ENCODE results near the gene CHRNG. TPM values are rescaled to one million over a fixed set of nuclear protein-coding genes. Genes with fewer than 3 reads are reported as not detected.

CHRNG gene
- total and polyA plus RNA-seq, 4 experiments from 2014 or later: not detected

DNA sequence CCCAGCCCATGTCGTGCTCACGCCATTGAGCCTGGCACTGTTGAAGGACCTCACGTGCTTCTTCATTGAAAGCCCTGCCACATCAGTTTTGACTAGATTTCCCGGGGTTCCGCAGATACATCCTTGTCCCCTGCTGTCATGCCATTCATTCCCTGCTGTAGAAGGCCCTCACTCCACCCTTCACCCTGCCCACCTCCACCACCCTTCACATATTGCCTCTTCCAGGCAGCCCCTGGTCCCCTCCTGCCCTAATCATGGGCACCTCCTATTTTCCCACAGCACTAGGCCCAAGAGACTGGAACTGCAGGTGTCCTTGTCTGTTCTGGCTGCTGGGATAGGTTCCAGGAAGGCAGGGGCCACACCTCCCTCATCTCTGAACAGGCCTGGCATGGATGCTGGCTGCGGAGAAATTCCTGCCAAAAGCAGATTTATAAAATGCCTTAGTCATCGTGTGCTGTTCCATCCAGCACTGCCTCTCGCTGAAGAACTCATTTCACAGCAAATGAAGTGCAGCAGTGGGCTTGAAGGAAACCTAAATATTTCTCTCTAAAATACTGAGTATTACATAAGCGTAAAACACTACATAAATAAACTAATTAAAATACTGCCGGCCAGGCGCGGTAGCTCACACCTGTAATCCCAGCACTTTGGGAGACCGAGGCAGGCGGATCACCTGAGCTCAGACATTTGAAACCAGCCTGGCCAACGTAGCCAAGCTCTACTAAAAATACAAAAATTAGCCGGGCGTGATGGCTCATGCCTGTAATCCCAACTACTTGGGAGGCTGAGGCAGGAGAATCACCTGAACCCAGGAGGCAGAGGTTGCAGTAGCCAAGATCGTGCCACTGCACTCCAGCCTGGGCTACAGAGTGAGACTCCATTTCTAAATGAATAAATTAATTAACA is 49.4 kb downstream of the CHRNG start:
- H3K27me3 ChIP-seq (ENCODE audit: insufficient read depth, low read length): no peaks in the 10 kb centered on the region
- no peaks in the 10 kb centered on the region for H3K9me3 ChIP-seq (ENCODE audit: control insufficient read depth in 1 of 2, low read length in 2 of 2)
- no peak overlapping the region for H3K4me3 ChIP-seq (ENCODE audit: low read length in 2 of 2)
- intact Hi-C loops (cut with micrococcal nuclease): no loop called here
- H3K27ac Mint-ChIP-seq: no peak overlapping the region
- H3K27ac ChIP-seq (ENCODE audit: low read depth, low read length): no peak overlapping the region
- H3K4me1 Mint-ChIP-seq: no peaks in the 10 kb centered on the region
- no peaks in the 10 kb centered on the region for H3K4me1 ChIP-seq (ENCODE audit: insufficient read depth, low read length)
- H3K27me3 Mint-ChIP-seq: peaks cover 0 to 1% of the 10 kb centered on the region in 2 donors
- H3K9me3 Mint-ChIP-seq: no peaks in the 10 kb centered on the region
- no peak for DNase-seq
- ChIA-PET CTCF (ENCODE audit: partially characterized antibody) (interaction anchor here (1.9 kb wide), 1 partner anchor 17 kb away, joined by 7 read pairs; no protein-coding TSS in a partner anchor), POLR2A (ENCODE audit: partially characterized antibody) (no interaction called here)
- H3K4me3 Mint-ChIP-seq: no peak overlapping the region
- peaks cover 11 to 12% of the 10 kb centered on the region in 2 donors for H3K36me3 Mint-ChIP-seq
- H3K36me3 ChIP-seq (ENCODE audit: insufficient read depth, low read length): no peaks in the 10 kb centered on the region

DNA sequence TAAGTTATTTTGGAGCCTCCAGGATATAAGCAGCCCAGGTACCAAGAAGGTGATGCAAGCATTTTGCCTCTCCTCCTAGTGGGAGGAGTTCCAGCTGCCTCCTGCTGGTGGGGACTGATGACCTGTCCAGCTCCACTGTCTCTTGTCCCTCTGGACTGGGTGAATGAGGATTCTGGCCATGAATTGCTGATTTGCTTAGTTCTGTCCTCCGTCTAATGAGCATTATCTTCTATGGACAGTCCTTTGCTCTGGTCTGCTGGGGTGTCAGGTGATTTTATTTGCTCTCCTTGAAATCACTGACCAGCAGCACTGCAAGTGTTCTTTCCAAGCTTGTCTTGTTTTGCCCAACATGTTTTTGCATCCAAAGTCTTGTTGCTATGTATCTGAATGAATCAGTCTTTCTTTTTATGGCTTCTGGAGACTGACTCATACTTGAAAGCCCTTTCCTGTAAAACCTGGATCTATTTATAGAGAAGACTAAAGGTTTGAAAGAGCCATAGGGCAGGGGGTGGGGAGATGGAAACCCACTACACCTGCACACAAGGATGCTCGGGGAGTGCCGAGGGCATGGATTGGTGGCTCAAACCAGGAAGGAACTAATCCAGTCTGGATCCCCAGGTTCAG is 53.4 kb downstream of the CHRNG start:
- H3K4me3 Mint-ChIP-seq: no peak overlapping the region

DNA sequence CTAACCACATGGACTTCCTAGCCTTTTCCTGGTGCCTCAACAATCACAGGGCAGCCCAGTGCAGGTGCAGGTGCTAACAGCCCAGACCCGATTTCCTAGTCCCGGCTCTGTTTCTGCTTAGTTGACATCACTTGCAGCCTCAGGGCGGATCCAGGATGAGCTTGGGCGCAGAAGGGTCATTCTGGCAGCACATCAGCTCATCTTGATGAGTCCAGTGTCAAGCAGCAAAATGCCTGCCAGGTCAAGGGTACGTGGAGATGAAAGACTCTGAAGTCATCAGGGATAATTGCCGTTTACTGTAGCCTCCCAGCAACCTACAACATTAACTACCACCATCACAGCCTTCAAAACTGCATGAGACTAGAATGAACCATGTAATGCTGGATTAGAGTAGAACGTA is 54.5 kb downstream of the CHRNG start:
- H3K27me3 ChIP-seq (ENCODE audit: insufficient read depth, low read length): no peaks in the 10 kb centered on the region
- H3K4me1 ChIP-seq (ENCODE audit: insufficient read depth, low read length): no peaks in the 10 kb centered on the region
- ChIA-PET CTCF (ENCODE audit: partially characterized antibody) (no interaction called here), POLR2A (ENCODE audit: partially characterized antibody) (no interaction called here)
- no peaks in the 10 kb centered on the region for H3K9me3 ChIP-seq (ENCODE audit: control insufficient read depth in 1 of 2, low read length in 2 of 2)
- no peak overlapping the region for H3K27ac ChIP-seq (ENCODE audit: low read depth, low read length)
- Mint-ChIP-seq H3K27me3 (no peaks in the 10 kb centered on the region), H3K27ac (no peak overlapping the region), H3K9me3 (no peaks in the 10 kb centered on the region), H3K4me3 (peak overlapping the region in 1 of 8 donors; percentile 13), H3K4me1 (no peaks in the 10 kb centered on the region), H3K36me3 (peaks cover 0 to 7% of the 10 kb centered on the region in 2 donors)
- DNase-seq: no peak
- intact Hi-C loops (cut with micrococcal nuclease): no loop called here
- no peaks in the 10 kb centered on the region for H3K36me3 ChIP-seq (ENCODE audit: insufficient read depth, low read length)
- no peak overlapping the region for H3K4me3 ChIP-seq (ENCODE audit: low read length in 2 of 2)

More for the DNA sequence above, 53.4 kb downstream of the CHRNG start:
- ChIA-PET CTCF (ENCODE audit: partially characterized antibody) (no interaction called here), POLR2A (ENCODE audit: partially characterized antibody) (no interaction called here)
- H3K36me3 Mint-ChIP-seq: peaks cover 1 to 7% of the 10 kb centered on the region in 2 donors
- H3K9me3 ChIP-seq (ENCODE audit: control insufficient read depth in 1 of 2, low read length in 2 of 2): no peaks in the 10 kb centered on the region
- H3K27me3 ChIP-seq (ENCODE audit: insufficient read depth, low read length): no peaks in the 10 kb centered on the region
- H3K9me3 Mint-ChIP-seq: no peaks in the 10 kb centered on the region
- H3K27ac ChIP-seq (ENCODE audit: low read depth, low read length): no peak overlapping the region
- intact Hi-C loops (cut with micrococcal nuclease): no loop called here
- H3K4me1 ChIP-seq (ENCODE audit: insufficient read depth, low read length): no peaks in the 10 kb centered on the region
- H3K27me3 Mint-ChIP-seq: peaks cover 0 to 1% of the 10 kb centered on the region in 2 donors
- no peak overlapping the region for H3K4me3 ChIP-seq (ENCODE audit: low read length in 2 of 2)
- DNase-seq: no peak
- H3K27ac Mint-ChIP-seq: no peak overlapping the region
- H3K4me1 Mint-ChIP-seq: no peaks in the 10 kb centered on the region
- no peaks in the 10 kb centered on the region for H3K36me3 ChIP-seq (ENCODE audit: insufficient read depth, low read length)

Other genes starting within 250 kb of the CHRNG start
- not detected for gene ALPP, start 160.9 kb upstream of the CHRNG start, total RNA-seq
- not detected for gene ALPP, start 160.9 kb upstream of the CHRNG start, polyA plus RNA-seq
- not detected for gene ALPG, start 132.8 kb upstream of the CHRNG start, total RNA-seq
- gene ALPG, start 132.8 kb upstream of the CHRNG start, polyA plus RNA-seq: not detected
- not detected for gene ALPI, start 83.5 kb upstream of the CHRNG start, total RNA-seq
- gene ALPI, start 83.5 kb upstream of the CHRNG start, polyA plus RNA-seq: not detected
- not detected for gene ECEL1, start 51.9 kb upstream of the CHRNG start, total RNA-seq
- gene ECEL1, start 51.9 kb upstream of the CHRNG start, polyA plus RNA-seq: not detected
- not detected for gene PRSS56, start 19.3 kb upstream of the CHRNG start, total RNA-seq
- gene PRSS56, start 19.3 kb upstream of the CHRNG start, polyA plus RNA-seq: not detected
- gene CHRND, start 13.5 kb upstream of the CHRNG start, total RNA-seq: not detected
- not detected for gene CHRND, start 13.5 kb upstream of the CHRNG start, polyA plus RNA-seq
- gene TIGD1, start 10.9 kb downstream of the CHRNG start, total RNA-seq: 10 to 100 TPM; 18.9 to 19.3 TPM
- gene TIGD1, start 10.9 kb downstream of the CHRNG start, polyA plus RNA-seq: 10 to 100 TPM; 11.8 to 12.7 TPM
- 10 to 100 TPM; 72.4 to 75.5 TPM for gene EIF4E2, start 11.0 kb downstream of the CHRNG start, total RNA-seq
- gene EIF4E2, start 11.0 kb downstream of the CHRNG start, polyA plus RNA-seq: 10 to 100 TPM; 77.5 to 80.7 TPM
- gene EFHD1, start 93.9 kb downstream of the CHRNG start, total RNA-seq: 1 to 10 TPM; 1.4 to 1.5 TPM
- 1 to 10 TPM; 1.4 to 3.6 TPM for gene EFHD1, start 93.9 kb downstream of the CHRNG start, polyA plus RNA-seq
- gene GIGYF2, start 157.6 kb downstream of the CHRNG start, total RNA-seq: 10 to 100 TPM; 82.1 to 89.6 TPM
- 10 to 100 TPM in 1 of 2 donors, 1 to 10 TPM in 1; 6.7 to 35.9 TPM for gene GIGYF2, start 157.6 kb downstream of the CHRNG start, polyA plus RNA-seq
- not detected for gene KCNJ13, start 236.9 kb downstream of the CHRNG start, total RNA-seq
- under 1 TPM in 1 of 2 donors, not detected in 1; 0.55 TPM for gene KCNJ13, start 236.9 kb downstream of the CHRNG start, polyA plus RNA-seq

All from CD4-positive, alpha-beta memory T cell (primary cell).